Measurements from ENCODE around the gene VGF. TPM values are rescaled to one million over a fixed set of nuclear protein-coding genes. Genes with fewer than 3 reads are reported as not detected.
A peak's percentile ranks its signal among the peaks of the same experiment; 100 is the strongest.

Gene VGF
- 8.4 TPM for total RNA-seq (ENCODE audit: unreplicated experiment)
- long read RNA-seq = 0 reads

GRCh38 chr7:101165075-101165957, at the start of gene VGF:
TSS of gene VGF (minus strand) at chr7:101165569. CDS start at chr7:101164843, 726 bp downstream.
- peaks cover 32% of the 10 kb centered on the region for H3K4me1 Mint-ChIP-seq (ENCODE audit: low read depth, unreplicated experiment)
- H3K36me3 Mint-ChIP-seq (ENCODE audit: unreplicated experiment) = no peaks in the 10 kb centered on the region
- peak within 1 kb of the TSS; percentile 84 for H3K4me3 Mint-ChIP-seq (ENCODE audit: unreplicated experiment)
- peak; percentile 94 for DNase-seq
- no peak for TF ChIP-seq CTCF (IDR thresholded peaks at IDR 0.05; ENCODE audit: partially characterized antibody, unreplicated experiment)
- H3K27ac Mint-ChIP-seq (ENCODE audit: unreplicated experiment) = peak within 1 kb of the TSS; percentile 48
- peaks cover 18% of the 10 kb centered on the region for H3K9me3 Mint-ChIP-seq (ENCODE audit: unreplicated experiment)
- H3K27me3 Mint-ChIP-seq (ENCODE audit: unreplicated experiment) = peaks cover 51% of the 10 kb centered on the region

DNA sequence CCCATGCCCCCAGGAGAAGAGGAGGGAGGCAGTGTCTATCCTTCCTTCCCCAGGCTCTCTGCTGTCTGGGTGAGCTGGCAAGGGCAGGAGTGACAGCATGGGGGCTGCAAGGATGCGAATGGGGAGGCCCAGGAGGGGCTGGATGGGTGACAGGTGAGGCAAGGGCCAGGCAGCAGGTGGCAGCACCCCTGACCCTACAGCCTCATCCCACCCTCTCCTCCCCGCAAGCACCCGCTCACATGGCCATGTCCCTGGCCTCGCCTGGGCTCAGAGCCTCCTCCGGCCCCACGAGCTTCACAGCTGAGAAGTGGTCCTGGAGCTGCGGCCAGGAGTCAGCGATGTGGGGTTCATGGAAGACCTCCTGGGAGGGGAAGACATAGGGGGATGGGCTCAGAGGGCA, 46.6 kb upstream of the VGF start:
- no peak for DNase-seq
- Mint-ChIP-seq H3K36me3 (ENCODE audit: unreplicated experiment) (no peaks in the 10 kb centered on the region), H3K27me3 (ENCODE audit: unreplicated experiment) (peaks cover 1% of the 10 kb centered on the region), H3K27ac (ENCODE audit: unreplicated experiment) (no peak overlapping the region), H3K4me1 (ENCODE audit: low read depth, unreplicated experiment) (peaks cover 2% of the 10 kb centered on the region), H3K9me3 (ENCODE audit: unreplicated experiment) (peaks cover 2% of the 10 kb centered on the region), H3K4me3 (ENCODE audit: unreplicated experiment) (no peak overlapping the region)
- no peak for TF ChIP-seq CTCF (IDR thresholded peaks at IDR 0.05; ENCODE audit: partially characterized antibody, unreplicated experiment)

DNA sequence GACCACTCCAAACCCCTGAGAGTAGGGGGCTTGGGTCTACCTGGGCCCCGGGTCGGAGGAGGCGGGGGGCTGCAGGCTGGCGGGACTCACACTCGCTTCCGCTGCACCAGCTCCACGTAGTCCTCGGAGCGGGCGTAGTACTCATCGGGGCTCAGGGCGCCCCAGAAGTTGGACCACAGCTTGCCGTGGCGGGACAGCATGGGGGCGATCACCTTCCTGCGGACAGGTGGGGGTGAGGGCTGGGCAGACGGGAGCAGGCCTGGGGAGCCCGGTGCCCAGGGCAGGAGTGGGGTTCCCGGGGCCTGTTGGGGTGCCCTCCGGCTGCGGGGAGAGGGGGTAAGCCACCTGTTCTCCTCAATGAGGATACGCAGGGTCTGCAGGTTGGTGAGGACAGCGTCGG, 46.1 kb upstream of the VGF start:
- Mint-ChIP-seq H3K9me3 (ENCODE audit: unreplicated experiment) (peaks cover 2% of the 10 kb centered on the region), H3K36me3 (ENCODE audit: unreplicated experiment) (no peaks in the 10 kb centered on the region), H3K27me3 (ENCODE audit: unreplicated experiment) (peaks cover 1% of the 10 kb centered on the region), H3K4me3 (ENCODE audit: unreplicated experiment) (no peak overlapping the region), H3K4me1 (ENCODE audit: low read depth, unreplicated experiment) (peaks cover 2% of the 10 kb centered on the region), H3K27ac (ENCODE audit: unreplicated experiment) (no peak overlapping the region)
- DNase-seq = no peak
- TF ChIP-seq CTCF (IDR thresholded peaks at IDR 0.05; ENCODE audit: partially characterized antibody, unreplicated experiment) = no peak

DNA sequence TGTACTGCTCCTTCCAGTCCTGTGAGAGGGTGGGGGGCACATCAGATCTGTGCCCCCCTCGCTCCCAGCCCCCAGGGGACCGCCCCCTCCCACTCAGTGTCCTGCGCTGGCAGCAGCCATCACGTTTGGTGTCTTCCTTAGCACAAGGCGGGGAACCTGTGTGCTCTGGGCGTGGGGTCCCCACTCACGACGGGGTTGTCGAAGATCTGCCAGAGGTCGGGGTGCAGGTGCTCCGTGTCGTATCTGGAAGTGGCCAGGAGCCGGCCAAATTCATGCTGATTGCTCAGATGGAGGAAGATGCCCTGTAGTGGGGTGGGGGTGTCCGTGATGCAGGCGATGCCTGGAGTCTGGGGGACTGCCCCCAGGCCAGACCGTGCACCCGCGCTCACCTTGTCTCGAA, 44.8 kb upstream of the VGF start:
- Mint-ChIP-seq H3K4me3 (ENCODE audit: unreplicated experiment) (no peak overlapping the region), H3K27ac (ENCODE audit: unreplicated experiment) (no peak overlapping the region), H3K4me1 (ENCODE audit: low read depth, unreplicated experiment) (no peaks in the 10 kb centered on the region), H3K9me3 (ENCODE audit: unreplicated experiment) (peaks cover 2% of the 10 kb centered on the region), H3K36me3 (ENCODE audit: unreplicated experiment) (no peaks in the 10 kb centered on the region), H3K27me3 (ENCODE audit: unreplicated experiment) (peaks cover 1% of the 10 kb centered on the region)
- DNase-seq = no peak
- TF ChIP-seq CTCF (IDR thresholded peaks at IDR 0.05; ENCODE audit: partially characterized antibody, unreplicated experiment) = no peak

DNA sequence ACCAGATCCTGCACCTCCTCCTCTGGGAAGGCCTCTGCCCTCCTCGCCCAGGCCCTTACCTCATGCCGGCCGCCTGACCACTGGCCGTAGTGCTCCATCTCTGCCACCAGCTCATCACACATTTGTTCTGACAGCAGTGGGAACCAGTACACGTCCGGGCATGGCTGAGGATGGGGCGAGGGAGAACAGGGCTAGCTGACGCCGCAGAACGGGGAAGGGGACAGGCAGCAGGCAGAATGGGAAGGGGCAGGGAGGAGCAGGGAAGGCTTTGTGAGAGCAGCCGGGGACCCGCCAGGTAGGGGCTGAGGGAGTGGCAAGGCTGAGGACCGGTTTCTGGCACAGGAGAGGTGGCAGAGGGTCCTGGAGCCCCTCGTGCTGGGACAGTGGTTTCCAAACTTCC, 43.4 kb upstream of the VGF start:
- Mint-ChIP-seq H3K27me3 (ENCODE audit: unreplicated experiment) (peaks cover 1% of the 10 kb centered on the region), H3K36me3 (ENCODE audit: unreplicated experiment) (no peaks in the 10 kb centered on the region), H3K4me1 (ENCODE audit: low read depth, unreplicated experiment) (no peaks in the 10 kb centered on the region), H3K4me3 (ENCODE audit: unreplicated experiment) (no peak overlapping the region), H3K27ac (ENCODE audit: unreplicated experiment) (no peak overlapping the region), H3K9me3 (ENCODE audit: unreplicated experiment) (peaks cover 2% of the 10 kb centered on the region)
- no peak for TF ChIP-seq CTCF (IDR thresholded peaks at IDR 0.05; ENCODE audit: partially characterized antibody, unreplicated experiment)
- no peak for DNase-seq
